HepG2 (cell line): Measurements from ENCODE around the gene ARHGAP45. TPM values are rescaled to one million over a fixed set of nuclear protein-coding genes. Genes with fewer than 3 reads are reported as not detected.

Source experiments
- ATAC-seq: fragments of 200-7000 bp; cut with Tn5 transposase; 3 replicates; pipeline ENCODE4 v1.9.1; 2020; ENCODE audit warnings: mild to moderate bottlenecking, moderate library complexity
- BruUV-seq: library from RNA; stranded (reverse); fragments of 400-500 nt; replicated peaks from 2 replicates; lab custom pipeline; 2021; lab: Mats Ljungman, UMichigan
- CTCF ChIA-PET: fragments of 300-600 bp; formaldehyde crosslinking; extraction: SDS; loops from one replicate; lab custom pipeline; 2021; ENCODE audit warnings: low total read pairs, inconsistent platforms, low intra/inter-chr PET ratio; lab: Yijun Ruan, JAX
- POLR2A ChIA-PET: fragments of 350-600 bp; sonication (Branson Sonifier 250); formaldehyde crosslinking; loops from one replicate; lab custom pipeline; 2020; ENCODE audit warnings: antibody characterized with exemption, inconsistent platforms; lab: Yijun Ruan, JAX
- DNase-seq: peaks from one replicate; pipeline ENCODE4 v3.0.0-alpha.2; 2015; ENCODE audit warnings: low spot score
- FAIRE-seq: peaks from 3 replicates; lab custom pipeline; 2011; peaks lifted over from hg19 to GRCh38; lab: Jason Lieb, UNC
- H2AFZ ChIP-seq: one replicate; pipeline ENCODE4 v1.6.1; 2011; ENCODE audit warnings: low read length, inconsistent platforms
- H3K27ac ChIP-seq: fragments of 300-600 bp; 3 replicates; pipeline ENCODE4 v1.8.0; 2011; ENCODE audit warnings: mixed run types, mild to moderate bottlenecking, mixed read lengths, low read length, inconsistent platforms; ENCODE audit not compliant: insufficient read depth; ENCODE audit errors: extremely low read length
- H3K27me3 ChIP-seq, 2 experiments: fragments of 200-600 bp in 1 of 2; 2 replicates in 1 of 2; 3 replicates in 1 of 2; pipeline versions ENCODE4 v1.6.0 to v1.8.0; 2011; ENCODE audit warnings: low read length in 2 of 2, mild to moderate bottlenecking in 2 of 2, moderate library complexity in 2 of 2, inconsistent platforms in 1 of 2; ENCODE audit not compliant: insufficient read depth in 2 of 2, control insufficient read depth in 1 of 2
- H3K36me3 ChIP-seq, 2 experiments: fragments of 200-600 bp in 1 of 2; replicated peaks in 1 of 2; 2 replicates in 1 of 2; 3 replicates in 1 of 2; pipeline versions ENCODE4 v1.5.1 to v1.8.0; 2011; ENCODE audit warnings: low read length in 2 of 2, inconsistent platforms in 1 of 2; ENCODE audit not compliant: insufficient read depth in 2 of 2, control insufficient read depth in 1 of 2
- H3K4me1 ChIP-seq: 2 replicates; pipeline ENCODE4 v1.5.1; 2012; ENCODE audit warnings: low read length, inconsistent platforms; ENCODE audit not compliant: insufficient read depth
- H3K4me2 ChIP-seq: 2 replicates; pipeline ENCODE4 v1.6.0; 2011; ENCODE audit warnings: low read depth, low read length, inconsistent platforms
- H3K4me3 ChIP-seq, 3 experiments: fragments of 200-600 bp in 1 of 3; sonication (generic), shearing (Covaris generic) in 1 of 3; replicated peaks in 1 of 3; 2 replicates each; pipeline ENCODE4 v1.5.1; 2011 to 2016; ENCODE audit warnings: low read length in 3 of 3, inconsistent platforms in 2 of 3, low read depth in 2 of 3, mild to moderate bottlenecking in 2 of 3, control low read depth in 1 of 3, mixed read lengths in 1 of 3; ENCODE audit not compliant: insufficient read depth in 1 of 3
- H3K79me2 ChIP-seq: one replicate; pipeline ENCODE4 v1.6.1; 2011; ENCODE audit warnings: low read length, inconsistent platforms; ENCODE audit not compliant: insufficient read depth
- H3K9ac ChIP-seq: 2 replicates; pipeline ENCODE4 v1.6.0; 2011; ENCODE audit warnings: mild to moderate bottlenecking, low read depth, low read length, inconsistent platforms; ENCODE audit not compliant: insufficient read depth
- H3K9me3 ChIP-seq: 2 replicates; pipeline ENCODE4 v1.5.1; 2012; ENCODE audit warnings: mild to moderate bottlenecking, low read length
- H4K20me1 ChIP-seq: 2 replicates; pipeline ENCODE4 v1.6.0; 2011; ENCODE audit warnings: inconsistent platforms, mild to moderate bottlenecking, low read length, moderate library complexity; ENCODE audit not compliant: insufficient read depth
- ETV5 ChIP-seq: IDR thresholded peaks from 2 replicates; pipeline ENCODE4 v1.6.1; 2018; ENCODE audit warnings: missing biosample characterization, missing genetic modification reagents, inconsistent platforms, borderline replicate concordance
- GRHL1 ChIP-seq: sonication (generic); formaldehyde crosslinking; conservative IDR thresholded peaks from 2 replicates; pipeline ENCODE4 v1.8.0; 2022; ENCODE audit warnings: missing genetic modification reagents
- JDP2 ChIP-seq: sonication (generic); formaldehyde crosslinking; IDR thresholded peaks from 2 replicates; pipeline ENCODE4 v1.8.1; 2022; ENCODE audit warnings: missing genetic modification reagents, borderline replicate concordance
- ZC3H4 ChIP-seq: sonication (generic); formaldehyde crosslinking; IDR thresholded peaks from 2 replicates; pipeline ENCODE4 v1.4.0; 2020; ENCODE audit warnings: missing genetic modification reagents, borderline replicate concordance
- ZNF296 ChIP-seq: sonication (generic); formaldehyde crosslinking; conservative IDR thresholded peaks from 2 replicates; pipeline ENCODE4 v1.5.0; 2020; ENCODE audit warnings: mild to moderate bottlenecking, missing genetic modification reagents
- WGBS: methylation state at CpG from one replicate; pipeline ENCODE4 v1.1.6; 2017; ENCODE audit warnings: low lambda C conversion rate; 5-methylcytosine and 5-hydroxymethylcytosine counted together
- in situ Hi-C: cut with HindIII; loops from 2 replicates; pipeline ENCODE4 v1.10.0; 2017; ENCODE audit warnings: low pct_unique_long_range_greater_than_20kb; ENCODE audit not compliant: extremely low pct_ligation_motif_present
- intact Hi-C: fragments of 100-400 bp; cut with micrococcal nuclease; formaldehyde crosslinking; loops from one replicate; pipeline ENCODE4 v1.10.0; 2022; ENCODE audit not compliant: unreplicated experiment
- polyA plus RNA-seq, 8 experiments: library from polyadenylated mRNA; depleted of rRNA in 3 of 8; stranded (reverse) in 7 of 8; unstranded in 1 of 8; fragments of >200 nt; fragmentation: Illumina TruSeq in 4 of 8; extraction: Trizol in 4 of 8; gene quantifications; 2 replicates each; pipeline versions ENCODE4 v1.2.1 to v1.2.3, GENCODE V29; 2011 to 2016; ENCODE audit warnings: low read depth in 4 of 8, missing spikeins in 1 of 8, mixed read lengths in 1 of 8; ENCODE audit not compliant: insufficient read depth in 1 of 8
- total RNA-seq, 5 experiments: library from RNA; depleted of rRNA; stranded (reverse); fragments of >200 nt; fragmentation: Illumina TruSeq; extraction: Trizol; gene quantifications; 2 replicates each; pipeline ENCODE4 v1.2.3, GENCODE V29; 2016; ENCODE audit warnings: low read depth in 1 of 5

ARHGAP45 gene
- total and polyA plus RNA-seq, 2 of the 13 experiments (the other 11 are each of a cell fraction or from before 2014, with no cell fraction given): 0.84 to 32.0 TPM

DNA sequence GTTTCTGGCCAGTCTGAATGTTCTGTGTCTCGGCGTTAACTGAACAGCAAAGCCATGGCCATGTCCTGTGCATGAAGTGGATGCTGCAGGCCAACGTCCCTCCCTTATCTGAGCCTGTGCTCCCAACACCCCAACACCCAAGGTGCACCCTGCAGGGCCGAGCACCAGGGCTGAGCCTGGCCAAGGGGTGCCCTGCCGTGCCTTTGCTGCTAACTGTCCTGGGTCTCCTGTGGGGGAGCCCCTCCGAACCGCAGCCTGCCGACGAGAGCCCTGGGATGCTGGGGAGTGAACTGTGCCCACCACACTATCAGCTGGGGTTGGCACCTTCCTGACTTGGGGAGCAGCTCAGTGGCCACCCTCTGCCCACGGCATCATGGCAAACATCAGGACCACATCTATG lies 54.4 kb downstream of the ARHGAP45 start:
- in situ Hi-C loops: no loop called here
- no peak overlapping the region for H3K27ac ChIP-seq
- ATAC-seq: no peak
- H3K4me1 ChIP-seq: no peaks in the 10 kb centered on the region
- H4K20me1 ChIP-seq: no peaks in the 10 kb centered on the region
- no peak overlapping the region for H3K4me3 ChIP-seq
- no TSS peak for BruUV-seq
- no peak for FAIRE-seq
- no peak for DNase-seq
- ChIA-PET POLR2A (no interaction called here), CTCF (no interaction called here)
- TF ChIP-seq ZNF296 (CRISPR knock-in tag) (no peak), GRHL1 (CRISPR knock-in tag) (no peak), ETV5 (no peak), ZC3H4 (CRISPR knock-in tag) (no peak), JDP2 (no peak)
- no peaks in the 10 kb centered on the region for H3K9me3 ChIP-seq
- H3K79me2 ChIP-seq: no peaks in the 10 kb centered on the region
- no peaks in the 10 kb centered on the region; a peak in 1 of 5 replicates for H3K27me3 ChIP-seq
- 97% methylated on average over 5 of the region's 10 CpGs for WGBS
- H3K9ac ChIP-seq: no peak overlapping the region
- H3K4me2 ChIP-seq: no peak overlapping the region
- intact Hi-C loops: no loop called here
- H3K36me3 ChIP-seq: peaks cover 25 to 54% of the 10 kb centered on the region in 2 experiments; a peak in 4 of 5 replicates
- H2AFZ ChIP-seq: no peak overlapping the region
